PC-9 (cell line): Measurements from ENCODE around the gene DOCK2. TPM values are rescaled to one million over a fixed set of nuclear protein-coding genes. Genes with fewer than 3 reads are reported as not detected.

ENCODE experiments used
- BruUV-seq: library from RNA; stranded (reverse); fragments of 400-500 nt; replicated peaks from 2 replicates; lab custom pipeline; 2021; lab: Mats Ljungman, UMichigan
- CTCF ChIA-PET: fragments of 300-600 bp; sonication (Branson Sonifier 250); formaldehyde crosslinking; loops from one replicate; lab custom pipeline; 2022; ENCODE audit warnings: antibody characterized with exemption; lab: Charles Lee
- POLR2A ChIA-PET: fragments of 300-600 bp; sonication (Branson Sonifier 250); formaldehyde crosslinking; loops from one replicate; lab custom pipeline; 2022; ENCODE audit warnings: antibody characterized with exemption; ENCODE audit not compliant: unreplicated experiment; lab: Charles Lee
- DNase-seq, 2 experiments: peaks; one replicate each; pipeline versions ENCODE4 v3.0.0 to v3.0.0-alpha.2; 2015 to 2022; ENCODE audit warnings: mixed read lengths in 1 of 2
- H2AFZ ChIP-seq: fragments of 200-600 bp; sonication (generic); 2 replicates; pipeline ENCODE4 v1.8.1; 2017; ENCODE audit warnings: antibody characterized with exemption
- H3F3A ChIP-seq: fragments of 200-600 bp; sonication (generic); 2 replicates; pipeline ENCODE4 v1.8.1; 2017; ENCODE audit warnings: antibody characterized with exemption, mild to moderate bottlenecking, low read depth; ENCODE audit not compliant: insufficient read depth
- H3K27ac ChIP-seq: fragments of 200-600 bp; sonication (generic); 2 replicates; pipeline ENCODE4 v1.6.1; 2016; ENCODE audit warnings: mixed run types
- H3K27me3 ChIP-seq: fragments of 200-600 bp; sonication (generic); 2 replicates; pipeline ENCODE4 v1.6.1; 2016; ENCODE audit warnings: low read depth, mixed run types; ENCODE audit not compliant: insufficient read depth
- H3K36me3 ChIP-seq: fragments of 200-600 bp; sonication (generic); 2 replicates; pipeline ENCODE4 v1.6.1; 2016; ENCODE audit warnings: low read depth, mixed run types
- H3K4me1 ChIP-seq: fragments of 200-600 bp; sonication (generic); replicated peaks from 2 replicates; pipeline ENCODE4 v1.6.1; 2016; ENCODE audit warnings: mixed run types; ENCODE audit not compliant: insufficient read depth
- H3K4me2 ChIP-seq: fragments of 200-600 bp; sonication (generic); 2 replicates; pipeline ENCODE4 v1.6.1; 2017; ENCODE audit warnings: mixed run types
- H3K4me3 ChIP-seq: fragments of 200-600 bp; sonication (generic); 2 replicates; pipeline ENCODE4 v1.6.1; 2016; ENCODE audit warnings: mixed run types
- H3K79me2 ChIP-seq: fragments of 200-600 bp; sonication (generic); 2 replicates; pipeline ENCODE4 v1.6.1; 2017; ENCODE audit warnings: low read depth, mixed run types
- H3K9me2 ChIP-seq: fragments of 200-600 bp; sonication (generic); 2 replicates; pipeline ENCODE4 v1.8.1; 2017; ENCODE audit warnings: mild to moderate bottlenecking; ENCODE audit not compliant: insufficient read depth
- H3K9me3 ChIP-seq: fragments of 200-600 bp; sonication (generic); 2 replicates; pipeline ENCODE4 v1.8.1; 2016; ENCODE audit warnings: low read depth; ENCODE audit not compliant: insufficient read depth
- H4K20me1 ChIP-seq: fragments of 200-600 bp; sonication (generic); 2 replicates; pipeline ENCODE4 v1.8.1; 2017; ENCODE audit not compliant: insufficient read depth
- EZH2 ChIP-seq: fragments of 200-600 bp; sonication (generic); IDR thresholded peaks from 2 replicates; pipeline ENCODE4 v1.8.0; 2017; ENCODE audit warnings: antibody characterized with exemption, low read depth
- intact Hi-C: fragments of 100-400 bp; cut with micrococcal nuclease; formaldehyde crosslinking; loops from one replicate; pipeline ENCODE4 v1.10.0; 2022; ENCODE audit not compliant: unreplicated experiment
- total RNA-seq: library from RNA; stranded (reverse); gene quantifications from 2 replicates; pipeline ENCODE4 v1.2.3, GENCODE V29; 2021
- TF ChIP-seq, protein P1 (sequence below): fragments of 200-600 bp; sonication (generic); conservative IDR thresholded peaks from 2 replicates; pipeline ENCODE4 v1.6.1; 2017; ENCODE audit warnings: mixed run types, antibody characterized with exemption, mild to moderate bottlenecking, moderate library complexity

The DOCK2 gene
- total RNA-seq, 1 experiment from 2014 or later: 0.41 TPM

GRCh38 chr5:169717288-169717687 is 80.2 kb downstream of the DOCK2 start:
- Histone ChIP-seq H2AFZ (no peak overlapping the region), H4K20me1 (no peaks in the 10 kb centered on the region)

DNA sequence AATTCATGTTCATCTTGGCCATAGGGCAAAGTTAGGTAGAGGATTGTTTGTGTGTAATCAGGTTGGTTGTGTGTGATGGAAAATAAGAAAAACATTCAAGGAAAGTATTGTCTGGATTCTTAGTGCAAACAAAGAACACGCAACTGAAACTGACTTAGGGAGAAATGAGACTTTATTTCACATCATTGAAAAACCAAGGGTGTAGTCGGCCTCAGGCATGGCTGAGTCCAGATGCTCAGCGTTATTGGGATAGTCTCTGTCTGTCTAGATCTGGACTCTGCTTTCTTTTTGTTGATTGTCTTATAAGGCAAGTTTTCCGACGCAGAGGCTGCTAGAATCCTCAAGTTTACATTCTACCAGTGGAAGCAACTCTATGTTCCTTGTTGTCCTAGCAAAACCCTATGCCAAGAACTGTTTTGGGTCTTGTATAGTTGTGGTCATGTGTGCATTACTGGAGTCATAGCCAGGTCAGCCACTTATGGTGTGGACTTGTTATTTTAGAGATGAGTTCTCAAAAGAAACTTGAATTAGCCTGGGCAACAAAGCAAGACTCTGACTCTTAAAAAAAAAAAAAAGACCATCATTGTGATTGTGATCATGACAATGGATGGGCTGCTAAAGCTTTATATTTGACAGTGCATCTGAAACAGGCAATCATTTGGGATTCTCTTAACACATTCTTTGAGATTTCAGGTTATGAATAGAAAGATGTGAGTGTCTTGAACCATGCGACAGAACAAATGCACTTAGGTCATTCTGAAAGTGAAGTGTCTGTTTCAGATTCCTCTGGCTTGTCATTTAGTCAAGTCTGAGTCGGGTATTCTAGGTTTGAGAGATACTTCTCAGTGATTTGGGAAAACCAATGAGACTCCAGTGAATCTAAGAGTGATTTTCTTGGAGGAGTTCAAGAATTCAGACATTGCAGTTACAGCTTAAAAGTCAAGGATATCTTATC is 82.6 kb downstream of the DOCK2 start:
- H3F3A ChIP-seq: peaks cover 13% of the 10 kb centered on the region
- DNase-seq: no peak
- H3K4me3 ChIP-seq: no peak overlapping the region
- ChIA-PET POLR2A (no interaction called here), CTCF (no interaction called here)
- TF ChIP-seq, protein P1, sequence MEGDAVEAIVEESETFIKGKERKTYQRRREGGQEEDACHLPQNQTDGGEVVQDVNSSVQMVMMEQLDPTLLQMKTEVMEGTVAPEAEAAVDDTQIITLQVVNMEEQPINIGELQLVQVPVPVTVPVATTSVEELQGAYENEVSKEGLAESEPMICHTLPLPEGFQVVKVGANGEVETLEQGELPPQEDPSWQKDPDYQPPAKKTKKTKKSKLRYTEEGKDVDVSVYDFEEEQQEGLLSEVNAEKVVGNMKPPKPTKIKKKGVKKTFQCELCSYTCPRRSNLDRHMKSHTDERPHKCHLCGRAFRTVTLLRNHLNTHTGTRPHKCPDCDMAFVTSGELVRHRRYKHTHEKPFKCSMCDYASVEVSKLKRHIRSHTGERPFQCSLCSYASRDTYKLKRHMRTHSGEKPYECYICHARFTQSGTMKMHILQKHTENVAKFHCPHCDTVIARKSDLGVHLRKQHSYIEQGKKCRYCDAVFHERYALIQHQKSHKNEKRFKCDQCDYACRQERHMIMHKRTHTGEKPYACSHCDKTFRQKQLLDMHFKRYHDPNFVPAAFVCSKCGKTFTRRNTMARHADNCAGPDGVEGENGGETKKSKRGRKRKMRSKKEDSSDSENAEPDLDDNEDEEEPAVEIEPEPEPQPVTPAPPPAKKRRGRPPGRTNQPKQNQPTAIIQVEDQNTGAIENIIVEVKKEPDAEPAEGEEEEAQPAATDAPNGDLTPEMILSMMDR: no peak
- TF ChIP-seq EZH2: no peak
- H3K9me2 ChIP-seq: no peaks in the 10 kb centered on the region
- no peaks in the 10 kb centered on the region for H3K27me3 ChIP-seq
- no peaks in the 10 kb centered on the region for H4K20me1 ChIP-seq
- H3K79me2 ChIP-seq: no peaks in the 10 kb centered on the region
- no peak overlapping the region for H3K27ac ChIP-seq
- intact Hi-C loops: no loop called here
- no peaks in the 10 kb centered on the region for H3K36me3 ChIP-seq
- no TSS peak for BruUV-seq
- H3K4me1 ChIP-seq: peaks cover 15% of the 10 kb centered on the region
- no peak overlapping the region for H2AFZ ChIP-seq
- no peak overlapping the region for H3K4me2 ChIP-seq
- peaks cover 16% of the 10 kb centered on the region; the same call in 1 of the 2 replicates for H3K9me3 ChIP-seq

More at GRCh38 chr5:169717288-169717687, 80.2 kb downstream of the DOCK2 start:
- intact Hi-C loops: no loop called here
- H3K27ac ChIP-seq: peak overlapping the region; percentile 48; the same call in 1 of the 2 replicates
- H3K36me3 ChIP-seq: no peaks in the 10 kb centered on the region
- POLR2A ChIA-PET: no interaction called here
- no peaks in the 10 kb centered on the region for H3K27me3 ChIP-seq
- no peaks in the 10 kb centered on the region; the same call in 1 of the 2 replicates for H3K9me2 ChIP-seq
- CTCF ChIA-PET: interaction anchor here (1.0 kb wide), 1 partner anchor 263 kb away, joined by 3 read pairs; the partner anchor contains the start of gene INSYN2B
- peaks cover 13% of the 10 kb centered on the region for H3F3A ChIP-seq
- no TSS peak for BruUV-seq
- DNase-seq: peak in 1 of 2 experiments; percentile 73
- peaks cover 15% of the 10 kb centered on the region for H3K4me1 ChIP-seq
- H3K79me2 ChIP-seq: no peaks in the 10 kb centered on the region
- peaks cover 16% of the 10 kb centered on the region; the same call in 1 of the 2 replicates for H3K9me3 ChIP-seq
- TF ChIP-seq EZH2: no peak
- TF ChIP-seq, protein P1: no peak
- no peak overlapping the region for H3K4me2 ChIP-seq
- H3K4me3 ChIP-seq: no peak overlapping the region

DNA sequence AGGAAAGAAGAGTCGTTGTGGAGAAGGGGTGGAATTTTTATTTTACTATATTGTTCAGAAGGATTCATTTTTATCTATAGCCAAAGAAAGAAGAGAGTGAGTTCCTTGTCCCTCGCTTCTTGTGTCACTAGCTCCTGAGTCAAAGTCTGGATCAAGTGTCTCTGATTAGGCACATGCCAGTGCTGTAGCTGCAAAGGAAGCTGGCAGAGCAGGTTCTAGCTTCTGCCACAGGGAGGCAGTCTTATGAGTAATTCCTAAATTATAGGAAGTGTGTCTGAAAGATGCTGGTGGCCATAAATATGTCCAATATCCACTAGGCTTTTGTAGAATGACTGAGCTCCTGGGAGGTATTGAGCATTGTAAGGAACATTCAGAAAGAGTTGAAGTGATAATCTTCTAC is 84.7 kb downstream of the DOCK2 start:
- intact Hi-C loops: no loop called here

More for the DNA sequence above, 84.7 kb downstream of the DOCK2 start:
- ChIA-PET POLR2A (no interaction called here), CTCF (no interaction called here)
- BruUV-seq: no TSS peak
- H3K27ac ChIP-seq: no peak overlapping the region
- H3K36me3 ChIP-seq: no peaks in the 10 kb centered on the region
- H3K9me3 ChIP-seq: peaks cover 7% of the 10 kb centered on the region; the same call in 1 of the 2 replicates
- peaks cover 12% of the 10 kb centered on the region for H3F3A ChIP-seq
- no peak overlapping the region for H2AFZ ChIP-seq
- no peaks in the 10 kb centered on the region for H3K9me2 ChIP-seq
- H3K4me2 ChIP-seq: no peak overlapping the region
- no peaks in the 10 kb centered on the region for H4K20me1 ChIP-seq
- peaks cover 10% of the 10 kb centered on the region for H3K4me1 ChIP-seq
- H3K4me3 ChIP-seq: no peak overlapping the region
- no peak for DNase-seq
- no peaks in the 10 kb centered on the region for H3K79me2 ChIP-seq
- no peaks in the 10 kb centered on the region for H3K27me3 ChIP-seq
- TF ChIP-seq EZH2: no peak
- TF ChIP-seq, protein P1: no peak
